ENCODE data around the gene ZFR2.
A peak's percentile ranks its signal among the peaks of the same experiment; 100 is the strongest.

Gene ZFR2

DNA sequence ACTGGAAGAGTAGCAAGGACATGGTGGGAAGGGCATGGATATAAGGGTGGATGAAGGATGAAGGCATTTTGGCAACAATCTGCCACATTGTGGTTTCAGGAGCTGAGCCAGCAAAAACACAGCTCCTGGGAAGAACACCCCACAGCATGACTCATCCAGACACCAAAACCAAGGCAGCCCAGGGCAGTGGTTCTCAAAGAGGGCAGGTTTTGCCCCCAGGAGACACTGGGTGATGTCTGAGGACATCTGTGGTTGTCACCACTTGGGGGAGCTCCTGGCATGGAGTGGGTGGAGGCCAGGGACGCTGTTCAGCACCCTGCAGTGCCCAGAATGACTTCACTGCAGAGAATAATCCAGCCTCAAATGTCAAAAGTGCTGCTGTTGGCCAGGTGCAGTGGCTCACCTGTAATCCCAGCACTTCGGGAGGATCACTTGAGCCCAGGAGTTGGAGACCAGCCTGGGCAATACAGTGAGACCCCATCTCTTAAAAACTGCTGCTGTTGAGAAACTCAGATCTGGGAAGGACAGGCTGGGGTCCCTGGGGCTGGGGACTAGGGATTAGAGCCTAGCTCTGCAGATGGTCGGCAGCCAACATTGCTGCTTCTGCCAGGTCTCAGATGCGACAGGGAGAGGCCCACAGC, 16.1 kb downstream of the ZFR2 start:
- Histone ChIP-seq H3K4me2 (ENCODE audit: insufficient read depth, low read length) (no peak overlapping the region), H3K79me2 (ENCODE audit: insufficient read depth, low read length) (no peaks in the 10 kb centered on the region), H3K4me1 (ENCODE audit: insufficient read depth, low read length) (no peaks in the 10 kb centered on the region), H3K36me3 (ENCODE audit: insufficient read depth, low read length) (no peaks in the 10 kb centered on the region), H3K27ac (ENCODE audit: low read length) (no peak overlapping the region), H2AFZ (ENCODE audit: low read depth, low read length) (no peak overlapping the region), H3K9me3 (ENCODE audit: insufficient read depth, low read length, severe bottlenecking) (no peaks in the 10 kb centered on the region), H3K27me3 (ENCODE audit: insufficient read depth, low read length, poor library complexity) (no peaks in the 10 kb centered on the region), H3K9ac (ENCODE audit: low read depth, low read length) (no peak overlapping the region), H4K20me1 (ENCODE audit: insufficient read depth, low read length) (no peaks in the 10 kb centered on the region), H3K4me3 (ENCODE audit: low read depth in 1 of 2, low read length in 2 of 2) (no peak overlapping the region)
- DNase-seq (peak; percentile 14), ATAC-seq (ENCODE audit: insufficient read depth, low read depth) (no peak)
- no peak for TF ChIP-seq EZH2 (IDR thresholded peaks at IDR 0.05; ENCODE audit: borderline replicate concordance, low read depth, low read length, severe bottlenecking)
- TF ChIP-seq, protein P1, sequence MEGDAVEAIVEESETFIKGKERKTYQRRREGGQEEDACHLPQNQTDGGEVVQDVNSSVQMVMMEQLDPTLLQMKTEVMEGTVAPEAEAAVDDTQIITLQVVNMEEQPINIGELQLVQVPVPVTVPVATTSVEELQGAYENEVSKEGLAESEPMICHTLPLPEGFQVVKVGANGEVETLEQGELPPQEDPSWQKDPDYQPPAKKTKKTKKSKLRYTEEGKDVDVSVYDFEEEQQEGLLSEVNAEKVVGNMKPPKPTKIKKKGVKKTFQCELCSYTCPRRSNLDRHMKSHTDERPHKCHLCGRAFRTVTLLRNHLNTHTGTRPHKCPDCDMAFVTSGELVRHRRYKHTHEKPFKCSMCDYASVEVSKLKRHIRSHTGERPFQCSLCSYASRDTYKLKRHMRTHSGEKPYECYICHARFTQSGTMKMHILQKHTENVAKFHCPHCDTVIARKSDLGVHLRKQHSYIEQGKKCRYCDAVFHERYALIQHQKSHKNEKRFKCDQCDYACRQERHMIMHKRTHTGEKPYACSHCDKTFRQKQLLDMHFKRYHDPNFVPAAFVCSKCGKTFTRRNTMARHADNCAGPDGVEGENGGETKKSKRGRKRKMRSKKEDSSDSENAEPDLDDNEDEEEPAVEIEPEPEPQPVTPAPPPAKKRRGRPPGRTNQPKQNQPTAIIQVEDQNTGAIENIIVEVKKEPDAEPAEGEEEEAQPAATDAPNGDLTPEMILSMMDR (IDR thresholded peaks at IDR 0.05; ENCODE audit: borderline replicate concordance, extremely low read depth, low read length, poor library complexity, severe bottlenecking): peak; percentile 43

DNA sequence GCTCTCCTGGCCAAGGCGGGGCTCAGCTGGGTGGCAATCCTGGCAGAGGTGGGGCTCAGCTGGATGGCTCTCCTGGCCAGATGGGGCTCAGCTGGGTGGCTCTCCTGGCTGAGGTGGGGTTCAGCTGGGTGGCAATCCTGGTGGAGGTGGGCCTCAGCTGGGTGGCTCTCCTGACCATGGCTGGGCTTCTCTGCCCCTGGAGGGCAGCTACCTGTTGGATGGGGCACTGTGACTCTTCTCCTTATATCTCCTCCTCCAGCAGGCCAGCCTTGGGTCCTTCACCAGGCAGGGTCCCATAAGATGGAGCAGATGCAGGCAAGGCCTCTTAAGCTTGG, 16.7 kb downstream of the ZFR2 start:
- H3K79me2 ChIP-seq (ENCODE audit: insufficient read depth, low read length): no peaks in the 10 kb centered on the region
- H3K27ac ChIP-seq (ENCODE audit: low read length): no peak overlapping the region
- no peaks in the 10 kb centered on the region for H3K27me3 ChIP-seq (ENCODE audit: insufficient read depth, low read length, poor library complexity)
- H3K36me3 ChIP-seq (ENCODE audit: insufficient read depth, low read length): no peaks in the 10 kb centered on the region
- H3K9ac ChIP-seq (ENCODE audit: low read depth, low read length): no peak overlapping the region
- no peak overlapping the region for H3K4me3 ChIP-seq (ENCODE audit: low read depth in 1 of 2, low read length in 2 of 2)
- H2AFZ ChIP-seq (ENCODE audit: low read depth, low read length): no peak overlapping the region
- no peak for DNase-seq
- H3K4me1 ChIP-seq (ENCODE audit: insufficient read depth, low read length): no peaks in the 10 kb centered on the region
- H3K9me3 ChIP-seq (ENCODE audit: insufficient read depth, low read length, severe bottlenecking): no peaks in the 10 kb centered on the region
- H4K20me1 ChIP-seq (ENCODE audit: insufficient read depth, low read length): no peaks in the 10 kb centered on the region
- TF ChIP-seq, protein P1 (IDR thresholded peaks at IDR 0.05; ENCODE audit: borderline replicate concordance, extremely low read depth, low read length, poor library complexity, severe bottlenecking): no peak
- no peak for TF ChIP-seq EZH2 (IDR thresholded peaks at IDR 0.05; ENCODE audit: borderline replicate concordance, low read depth, low read length, severe bottlenecking)
- H3K4me2 ChIP-seq (ENCODE audit: insufficient read depth, low read length): no peak overlapping the region
- no peak for ATAC-seq (ENCODE audit: insufficient read depth, low read depth)

DNA sequence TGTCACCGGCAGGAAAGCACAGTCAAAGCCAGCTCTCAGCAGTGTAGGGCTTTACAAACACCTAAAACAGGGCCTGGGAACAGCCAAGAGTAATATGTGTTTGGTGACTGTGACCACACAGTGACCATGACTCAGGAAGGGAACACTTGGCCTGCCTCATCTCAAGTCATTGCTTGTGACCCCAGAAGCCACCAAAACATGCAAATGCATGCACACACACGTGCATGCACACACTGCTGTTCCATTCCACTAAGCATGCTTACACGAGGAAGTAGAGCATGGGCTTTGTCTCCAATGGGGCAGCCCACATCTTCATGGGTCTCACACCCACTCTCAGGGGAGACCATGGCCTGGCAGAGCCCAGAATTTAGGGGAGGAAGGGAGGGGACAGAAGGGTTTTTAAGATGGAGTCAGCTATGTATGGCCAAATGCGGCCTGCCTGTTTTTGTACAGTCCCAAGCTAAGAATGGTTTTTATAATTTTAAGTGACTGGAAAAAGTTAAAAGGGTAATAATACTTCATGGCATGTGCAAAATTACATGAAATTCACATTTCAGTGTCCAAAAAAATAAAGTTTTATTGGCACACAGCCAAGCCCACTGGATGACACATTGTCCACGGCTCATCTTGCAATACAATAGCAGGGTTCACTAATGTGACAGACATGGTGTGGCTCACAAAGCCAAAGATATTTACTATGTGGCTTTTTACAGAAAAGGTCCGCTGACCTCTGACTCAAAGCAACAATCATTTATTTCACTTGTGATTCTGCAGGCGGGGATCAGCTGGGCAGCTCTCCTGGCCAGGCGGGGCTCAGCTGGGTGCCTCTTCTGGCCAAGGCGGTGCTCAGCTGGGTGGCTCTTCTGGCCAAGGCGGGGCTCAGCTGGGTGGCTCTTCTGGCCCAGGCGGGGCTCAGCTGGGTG, 17.3 kb downstream of the ZFR2 start:
- no peak overlapping the region for H3K27ac ChIP-seq (ENCODE audit: low read length)
- no peak overlapping the region for H3K9ac ChIP-seq (ENCODE audit: low read depth, low read length)
- no peak overlapping the region for H3K4me3 ChIP-seq (ENCODE audit: low read depth in 1 of 2, low read length in 2 of 2)
- H3K36me3 ChIP-seq (ENCODE audit: insufficient read depth, low read length): no peaks in the 10 kb centered on the region
- H2AFZ ChIP-seq (ENCODE audit: low read depth, low read length): no peak overlapping the region
- no peaks in the 10 kb centered on the region for H3K4me1 ChIP-seq (ENCODE audit: insufficient read depth, low read length)
- H4K20me1 ChIP-seq (ENCODE audit: insufficient read depth, low read length): no peaks in the 10 kb centered on the region
- no peaks in the 10 kb centered on the region for H3K79me2 ChIP-seq (ENCODE audit: insufficient read depth, low read length)
- TF ChIP-seq, protein P1 (IDR thresholded peaks at IDR 0.05; ENCODE audit: borderline replicate concordance, extremely low read depth, low read length, poor library complexity, severe bottlenecking): no peak
- no peak for TF ChIP-seq EZH2 (IDR thresholded peaks at IDR 0.05; ENCODE audit: borderline replicate concordance, low read depth, low read length, severe bottlenecking)
- no peak overlapping the region for H3K4me2 ChIP-seq (ENCODE audit: insufficient read depth, low read length)
- no peaks in the 10 kb centered on the region for H3K27me3 ChIP-seq (ENCODE audit: insufficient read depth, low read length, poor library complexity)
- no peak for ATAC-seq (ENCODE audit: insufficient read depth, low read depth)
- no peaks in the 10 kb centered on the region for H3K9me3 ChIP-seq (ENCODE audit: insufficient read depth, low read length, severe bottlenecking)
- no peak for DNase-seq

All from DND-41 (cell line).